Activated naive CD8-positive, alpha-beta T cell (primary cell): ENCODE measurements around the gene FLCN.
"Not testable (repeated sequence)": the region's sequence is repeated elsewhere in the genome, so short reads cannot be mapped to it uniquely, and the experiment has no call there.

Experiments used
- H3K27ac Mint-ChIP-seq: one replicate; pipeline ENCODE4 v1.8.0; 2021; ENCODE audit warnings: mixed read lengths
- H3K27me3 Mint-ChIP-seq: one replicate; pipeline ENCODE4 v1.8.0; 2021; ENCODE audit warnings: mixed read lengths
- H3K36me3 Mint-ChIP-seq: one replicate; pipeline ENCODE4 v1.8.0; 2021; ENCODE audit warnings: mixed read lengths
- H3K4me1 Mint-ChIP-seq: one replicate; pipeline ENCODE4 v1.8.0; 2021; ENCODE audit warnings: low read depth, mixed read lengths
- H3K4me3 Mint-ChIP-seq: one replicate; pipeline ENCODE4 v1.8.0; 2021; ENCODE audit warnings: mild to moderate bottlenecking, mixed read lengths
- H3K9me3 Mint-ChIP-seq: one replicate; pipeline ENCODE4 v1.8.0; 2021; ENCODE audit warnings: low read depth, mixed read lengths

The FLCN gene

GRCh38 chr17:17237026-17237799 is at the start of gene FLCN:
TSS of gene FLCN (minus strand) at chr17:17237168. CDS start at chr17:17228137, 9,031 bp downstream.
- Mint-ChIP-seq H3K27ac (peak within 1 kb of the TSS; percentile 99), H3K36me3 (no peaks in the 10 kb centered on the region), H3K27me3 (no peaks in the 10 kb centered on the region), H3K9me3 (no peaks in the 10 kb centered on the region), H3K4me3 (peak within 1 kb of the TSS; percentile 97), H3K4me1 (peaks cover 32% of the 10 kb centered on the region)

DNA sequence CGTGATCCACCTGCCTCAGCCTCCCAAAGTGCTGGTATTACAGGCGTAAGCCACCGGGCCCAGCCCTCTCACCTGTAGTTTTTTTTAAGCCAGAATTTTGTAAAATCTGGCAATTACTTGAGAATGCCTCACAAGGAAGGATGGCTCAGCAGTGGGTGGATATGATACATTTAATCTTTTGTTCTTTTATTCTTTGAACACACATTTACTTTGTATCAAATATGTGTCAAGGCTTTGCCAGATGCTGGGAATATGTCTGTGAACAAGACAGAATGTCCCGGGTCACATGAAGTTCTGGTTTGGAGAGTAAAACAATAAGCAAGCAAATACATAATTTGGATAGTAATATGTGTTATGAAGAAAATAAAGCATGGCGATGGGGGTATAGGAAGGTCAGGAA is 49.0 kb upstream of the FLCN start:
- no peaks in the 10 kb centered on the region for H3K27me3 Mint-ChIP-seq
- H3K27ac Mint-ChIP-seq: no peak overlapping the region
- H3K4me1 Mint-ChIP-seq: peaks cover 9% of the 10 kb centered on the region
- no peak overlapping the region for H3K4me3 Mint-ChIP-seq
- H3K36me3 Mint-ChIP-seq: no peaks in the 10 kb centered on the region
- no peaks in the 10 kb centered on the region for H3K9me3 Mint-ChIP-seq

GRCh38 chr17:17280613-17281549 is 43.9 kb upstream of the FLCN start, which contains the start of gene COPS3:
TSS of gene COPS3 (minus strand) at chr17:17281246. CDS start at chr17:17281186, 60 bp downstream.
- Mint-ChIP-seq H3K27ac (peak within 1 kb of the TSS; percentile 94), H3K4me1 (peaks cover 42% of the 10 kb centered on the region), H3K36me3 (no peaks in the 10 kb centered on the region), H3K9me3 (no peaks in the 10 kb centered on the region), H3K27me3 (no peaks in the 10 kb centered on the region), H3K4me3 (peak within 1 kb of the TSS; percentile 91)

DNA sequence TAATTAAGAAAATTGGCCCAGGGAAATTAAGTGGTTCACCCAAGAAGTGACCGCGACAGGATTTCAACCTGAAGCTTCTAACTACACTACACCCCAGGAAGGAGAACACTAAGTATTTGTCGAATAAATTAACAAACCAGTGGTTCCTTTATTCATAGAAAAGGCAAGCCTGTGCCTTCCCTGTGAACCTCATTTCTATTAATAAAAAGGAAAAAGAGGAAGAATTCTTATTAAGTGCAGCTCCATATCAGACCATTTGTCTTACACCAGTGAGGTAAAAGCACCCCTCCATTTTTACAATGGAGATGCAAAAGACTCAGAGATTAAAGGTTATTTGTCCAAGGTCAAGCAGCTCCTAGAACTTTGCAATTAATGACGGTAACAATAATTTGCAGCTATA is 42.3 kb upstream of the FLCN start:
- Mint-ChIP-seq H3K27ac (peak overlapping the region; percentile 50), H3K4me1 (peaks cover 45% of the 10 kb centered on the region), H3K9me3 (no peaks in the 10 kb centered on the region), H3K4me3 (peak overlapping the region; percentile 91), H3K27me3 (no peaks in the 10 kb centered on the region), H3K36me3 (no peaks in the 10 kb centered on the region)

DNA sequence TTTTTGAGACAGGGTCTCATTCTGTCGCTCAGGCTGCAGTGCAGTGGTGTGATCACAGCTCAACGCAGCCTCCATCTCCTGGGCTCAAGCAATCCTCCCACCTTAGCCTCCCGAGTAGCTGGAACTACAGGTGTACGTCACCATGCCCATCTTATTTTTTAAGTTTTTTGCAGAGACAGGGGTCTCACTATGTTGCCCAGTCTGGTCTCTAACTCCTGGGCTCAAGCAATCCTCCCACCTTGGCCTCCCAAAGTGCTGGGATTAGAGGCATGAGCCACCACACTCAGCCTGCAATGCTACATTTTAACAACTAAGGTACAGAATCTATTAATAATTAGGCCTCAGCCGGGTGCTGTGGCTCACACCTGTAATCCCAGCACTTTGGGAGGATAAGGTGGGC is 40.5 kb upstream of the FLCN start:
- not testable (repeated sequence) for H3K27ac Mint-ChIP-seq, H3K9me3 Mint-ChIP-seq, H3K27me3 Mint-ChIP-seq, H3K36me3 Mint-ChIP-seq, H3K4me3 Mint-ChIP-seq
- peaks cover 45% of the 10 kb centered on the region for H3K4me1 Mint-ChIP-seq

GRCh38 chr17:17275971-17276370 is 39.0 kb upstream of the FLCN start:
- no peaks in the 10 kb centered on the region for H3K27me3 Mint-ChIP-seq
- peaks cover 38% of the 10 kb centered on the region for H3K4me1 Mint-ChIP-seq
- H3K27ac Mint-ChIP-seq: no peak overlapping the region
- no peaks in the 10 kb centered on the region for H3K9me3 Mint-ChIP-seq
- no peaks in the 10 kb centered on the region for H3K36me3 Mint-ChIP-seq
- H3K4me3 Mint-ChIP-seq: no peak overlapping the region

- Mint-ChIP-seq H3K4me1 (peaks cover 6% of the 10 kb centered on the region), H3K27me3 (no peaks in the 10 kb centered on the region), H3K27ac (no peak overlapping the region), H3K4me3 (no peak overlapping the region), H3K36me3 (peaks cover 2% of the 10 kb centered on the region), H3K9me3 (no peaks in the 10 kb centered on the region)
Measured at GRCh38 chr17:17269926-17270773, 33.2 kb upstream of the FLCN start.

DNA sequence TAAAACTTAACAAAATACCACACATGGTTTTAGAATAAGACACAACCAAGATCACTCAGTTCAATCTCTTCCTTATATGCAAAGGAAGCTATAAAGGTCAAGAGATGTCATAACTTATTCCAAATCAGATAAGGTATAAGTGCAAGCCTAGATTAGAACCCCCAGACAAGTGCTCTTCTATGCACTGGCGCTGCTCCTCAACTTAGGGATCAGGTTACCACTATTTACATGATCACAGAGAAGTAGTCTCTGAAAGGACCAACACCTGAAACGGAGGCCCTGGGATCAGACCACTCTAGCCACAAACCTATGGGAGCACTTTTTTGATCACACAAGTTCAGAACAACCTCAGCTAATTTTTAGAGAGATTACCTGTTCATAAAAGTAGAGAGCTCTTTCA is 27.5 kb upstream of the FLCN start:
- Mint-ChIP-seq H3K9me3 (no peaks in the 10 kb centered on the region), H3K27ac (no peak overlapping the region), H3K4me3 (no peak overlapping the region), H3K27me3 (no peaks in the 10 kb centered on the region), H3K36me3 (peaks cover 6% of the 10 kb centered on the region), H3K4me1 (no peaks in the 10 kb centered on the region)

DNA sequence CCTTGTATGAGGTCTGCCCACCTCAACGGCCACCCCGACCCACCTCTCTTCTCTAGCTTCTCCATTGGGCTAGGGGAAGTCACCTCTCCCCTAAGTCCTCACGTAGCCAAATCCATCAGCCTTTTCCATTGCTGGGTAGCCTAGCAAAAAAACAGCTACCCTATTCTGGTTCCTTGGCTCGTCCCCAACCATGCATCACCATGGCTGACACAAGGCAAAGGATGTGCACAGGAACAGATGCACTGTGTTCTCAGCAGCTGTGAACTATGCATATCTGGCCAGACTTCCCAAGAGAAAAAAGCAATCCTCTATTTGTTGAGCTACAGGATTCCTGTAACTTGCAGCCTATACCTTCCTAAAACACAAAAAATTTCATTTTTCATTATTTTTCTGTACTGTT is 22.0 kb upstream of the FLCN start:
- no peaks in the 10 kb centered on the region for H3K4me1 Mint-ChIP-seq
- no peaks in the 10 kb centered on the region for H3K27me3 Mint-ChIP-seq
- no peak overlapping the region for H3K27ac Mint-ChIP-seq
- H3K36me3 Mint-ChIP-seq: peaks cover 7% of the 10 kb centered on the region
- H3K9me3 Mint-ChIP-seq: no peaks in the 10 kb centered on the region
- no peak overlapping the region for H3K4me3 Mint-ChIP-seq

- Mint-ChIP-seq H3K27me3 (no peaks in the 10 kb centered on the region), H3K4me3 (no peak overlapping the region), H3K36me3 (peaks cover 7% of the 10 kb centered on the region), H3K27ac (no peak overlapping the region), H3K9me3 (no peaks in the 10 kb centered on the region), H3K4me1 (peaks cover 5% of the 10 kb centered on the region)
Measured at GRCh38 chr17:17258011-17258410, 21.0 kb upstream of the FLCN start.

DNA sequence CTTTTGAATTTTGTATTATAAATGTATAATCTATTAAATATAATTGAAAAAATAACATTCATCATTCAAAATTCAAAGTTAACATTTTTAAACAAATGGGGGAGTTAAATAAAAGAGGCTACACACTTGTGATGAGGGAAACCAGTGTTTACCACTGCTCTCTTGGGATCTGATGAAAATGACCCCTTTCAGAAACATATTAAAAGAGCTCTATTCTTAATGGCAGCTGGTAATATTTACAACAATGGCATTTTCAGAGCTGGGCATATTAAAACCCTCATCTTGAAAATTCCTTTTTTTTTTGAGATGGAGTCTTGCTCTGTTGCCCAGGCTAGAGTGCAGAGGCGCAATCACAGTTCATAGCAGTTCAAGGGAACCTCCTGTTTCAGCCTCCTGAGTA is 19.3 kb upstream of the FLCN start:
- no peak overlapping the region for H3K27ac Mint-ChIP-seq
- peaks cover 7% of the 10 kb centered on the region for H3K36me3 Mint-ChIP-seq
- peaks cover 5% of the 10 kb centered on the region for H3K4me1 Mint-ChIP-seq
- no peak overlapping the region for H3K4me3 Mint-ChIP-seq
- H3K9me3 Mint-ChIP-seq: no peaks in the 10 kb centered on the region
- no peaks in the 10 kb centered on the region for H3K27me3 Mint-ChIP-seq

DNA sequence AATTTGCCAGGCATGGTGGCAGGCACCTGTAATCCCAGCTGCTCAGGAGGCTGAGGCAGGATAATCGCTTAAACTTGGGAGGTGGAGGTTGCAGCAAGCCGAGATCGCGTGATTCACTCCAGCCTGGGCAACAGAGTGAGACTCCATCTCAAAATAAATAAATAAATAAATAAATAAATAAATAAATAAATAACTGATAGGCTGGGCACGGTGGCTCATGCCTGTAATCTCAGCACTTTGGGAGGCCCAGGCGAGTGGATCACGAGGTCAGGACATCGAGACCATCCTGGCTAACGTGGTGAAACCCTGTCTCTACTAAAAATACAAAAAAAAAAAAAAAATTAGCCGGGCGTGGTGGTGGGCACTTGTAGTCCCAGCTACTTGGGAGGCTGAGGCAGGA is 18.7 kb upstream of the FLCN start:
- H3K4me3 Mint-ChIP-seq, H3K9me3 Mint-ChIP-seq, H3K27ac Mint-ChIP-seq, H3K27me3 Mint-ChIP-seq, H3K36me3 Mint-ChIP-seq, H3K4me1 Mint-ChIP-seq: not testable (repeated sequence)

DNA sequence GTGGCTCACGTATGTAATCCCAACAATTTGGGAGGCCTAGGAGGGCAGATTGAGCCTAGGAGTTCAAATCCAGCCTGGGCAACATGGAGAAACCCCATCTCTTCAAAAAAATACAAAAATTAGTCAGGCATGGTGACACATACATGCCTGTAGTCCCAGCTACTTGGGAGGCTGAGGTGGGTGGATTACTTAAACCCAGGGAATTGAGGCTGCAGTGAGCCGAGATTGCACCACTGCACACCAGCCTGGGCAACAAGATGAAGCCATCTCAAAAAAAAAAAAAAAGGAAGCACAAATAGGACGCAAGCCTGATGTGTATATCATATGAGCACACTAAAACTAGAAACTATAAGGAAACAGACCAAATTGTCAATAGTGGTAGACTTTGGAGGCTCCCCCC is 17.1 kb upstream of the FLCN start:
- peaks cover 6% of the 10 kb centered on the region for H3K36me3 Mint-ChIP-seq
- no peak overlapping the region for H3K27ac Mint-ChIP-seq
- H3K9me3 Mint-ChIP-seq: no peaks in the 10 kb centered on the region
- peaks cover 5% of the 10 kb centered on the region for H3K4me1 Mint-ChIP-seq
- no peaks in the 10 kb centered on the region for H3K27me3 Mint-ChIP-seq
- H3K4me3 Mint-ChIP-seq: no peak overlapping the region

DNA sequence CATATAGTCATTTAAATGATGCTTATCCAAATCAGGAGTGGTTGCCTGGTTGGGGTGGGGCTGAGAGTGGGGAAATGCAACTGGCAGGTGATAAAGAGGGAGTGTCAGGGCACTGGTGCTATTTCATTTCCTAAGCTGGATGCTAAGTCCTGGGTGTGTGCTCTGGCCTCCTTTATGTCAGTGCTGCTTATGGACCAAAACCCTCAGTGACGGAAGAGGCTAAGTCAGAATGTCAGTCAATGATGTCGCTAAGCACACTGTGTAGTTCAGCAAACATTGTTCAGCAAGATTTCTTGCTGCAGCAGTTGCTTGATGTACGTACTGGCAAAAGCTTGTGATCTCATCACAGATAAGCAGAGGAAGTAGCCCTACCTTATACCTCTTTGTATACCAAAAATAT is 16.4 kb upstream of the FLCN start:
- Mint-ChIP-seq H3K4me3 (no peak overlapping the region), H3K9me3 (no peaks in the 10 kb centered on the region), H3K27me3 (no peaks in the 10 kb centered on the region), H3K27ac (no peak overlapping the region), H3K4me1 (peaks cover 5% of the 10 kb centered on the region), H3K36me3 (peaks cover 5% of the 10 kb centered on the region)
